ENCODE data around the gene PLXNA4.

The PLXNA4 gene

GRCh38 chr7:132592231-132592920, 16.1 kb upstream of the PLXNA4 start:
- TF ChIP-seq, protein P1, sequence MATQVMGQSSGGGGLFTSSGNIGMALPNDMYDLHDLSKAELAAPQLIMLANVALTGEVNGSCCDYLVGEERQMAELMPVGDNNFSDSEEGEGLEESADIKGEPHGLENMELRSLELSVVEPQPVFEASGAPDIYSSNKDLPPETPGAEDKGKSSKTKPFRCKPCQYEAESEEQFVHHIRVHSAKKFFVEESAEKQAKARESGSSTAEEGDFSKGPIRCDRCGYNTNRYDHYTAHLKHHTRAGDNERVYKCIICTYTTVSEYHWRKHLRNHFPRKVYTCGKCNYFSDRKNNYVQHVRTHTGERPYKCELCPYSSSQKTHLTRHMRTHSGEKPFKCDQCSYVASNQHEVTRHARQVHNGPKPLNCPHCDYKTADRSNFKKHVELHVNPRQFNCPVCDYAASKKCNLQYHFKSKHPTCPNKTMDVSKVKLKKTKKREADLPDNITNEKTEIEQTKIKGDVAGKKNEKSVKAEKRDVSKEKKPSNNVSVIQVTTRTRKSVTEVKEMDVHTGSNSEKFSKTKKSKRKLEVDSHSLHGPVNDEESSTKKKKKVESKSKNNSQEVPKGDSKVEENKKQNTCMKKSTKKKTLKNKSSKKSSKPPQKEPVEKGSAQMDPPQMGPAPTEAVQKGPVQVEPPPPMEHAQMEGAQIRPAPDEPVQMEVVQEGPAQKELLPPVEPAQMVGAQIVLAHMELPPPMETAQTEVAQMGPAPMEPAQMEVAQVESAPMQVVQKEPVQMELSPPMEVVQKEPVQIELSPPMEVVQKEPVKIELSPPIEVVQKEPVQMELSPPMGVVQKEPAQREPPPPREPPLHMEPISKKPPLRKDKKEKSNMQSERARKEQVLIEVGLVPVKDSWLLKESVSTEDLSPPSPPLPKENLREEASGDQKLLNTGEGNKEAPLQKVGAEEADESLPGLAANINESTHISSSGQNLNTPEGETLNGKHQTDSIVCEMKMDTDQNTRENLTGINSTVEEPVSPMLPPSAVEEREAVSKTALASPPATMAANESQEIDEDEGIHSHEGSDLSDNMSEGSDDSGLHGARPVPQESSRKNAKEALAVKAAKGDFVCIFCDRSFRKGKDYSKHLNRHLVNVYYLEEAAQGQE (IDR thresholded peaks at IDR 0.05; ENCODE audit: insufficient read depth in 1 of 2, low read depth in 2 of 2, low read length in 2 of 2): no peak
- TF ChIP-seq TAF1 (IDR thresholded peaks at IDR 0.05; ENCODE audit: borderline replicate concordance, insufficient read depth, low read length) (no peak), SIN3A (IDR thresholded peaks at IDR 0.05; ENCODE audit: borderline replicate concordance, insufficient read depth, low read length) (no peak), FOXP2 (optimal IDR thresholded peaks at IDR 0.05; ENCODE audit: borderline replicate concordance, extremely low read depth, extremely low read length, insufficient read depth) (no peak), POLR2AphosphoS5 (IDR thresholded peaks at IDR 0.05; ENCODE audit: low read depth, low read length) (no peak)

- no peak for TF ChIP-seq POLR2AphosphoS5 (IDR thresholded peaks at IDR 0.05; ENCODE audit: low read depth, low read length)
- TF ChIP-seq, protein P1 (IDR thresholded peaks at IDR 0.05; ENCODE audit: insufficient read depth in 1 of 2, low read depth in 2 of 2, low read length in 2 of 2): no peak
- TF ChIP-seq SIN3A (IDR thresholded peaks at IDR 0.05; ENCODE audit: borderline replicate concordance, insufficient read depth, low read length): no peak
- no peak for TF ChIP-seq TAF1 (IDR thresholded peaks at IDR 0.05; ENCODE audit: borderline replicate concordance, insufficient read depth, low read length)
- no peak for TF ChIP-seq FOXP2 (optimal IDR thresholded peaks at IDR 0.05; ENCODE audit: borderline replicate concordance, extremely low read depth, extremely low read length, insufficient read depth)
Measured at GRCh38 chr7:132590162-132590561, 13.9 kb upstream of the PLXNA4 start.

GRCh38 chr7:132588596-132588995, 12.3 kb upstream of the PLXNA4 start:
- no peak for TF ChIP-seq FOXP2 (optimal IDR thresholded peaks at IDR 0.05; ENCODE audit: borderline replicate concordance, extremely low read depth, extremely low read length, insufficient read depth)
- TF ChIP-seq, protein P1 (IDR thresholded peaks at IDR 0.05; ENCODE audit: insufficient read depth in 1 of 2, low read depth in 2 of 2, low read length in 2 of 2): no peak
- no peak for TF ChIP-seq SIN3A (IDR thresholded peaks at IDR 0.05; ENCODE audit: borderline replicate concordance, insufficient read depth, low read length)
- TF ChIP-seq POLR2AphosphoS5 (IDR thresholded peaks at IDR 0.05; ENCODE audit: low read depth, low read length): no peak
- no peak for TF ChIP-seq TAF1 (IDR thresholded peaks at IDR 0.05; ENCODE audit: borderline replicate concordance, insufficient read depth, low read length)

DNA sequence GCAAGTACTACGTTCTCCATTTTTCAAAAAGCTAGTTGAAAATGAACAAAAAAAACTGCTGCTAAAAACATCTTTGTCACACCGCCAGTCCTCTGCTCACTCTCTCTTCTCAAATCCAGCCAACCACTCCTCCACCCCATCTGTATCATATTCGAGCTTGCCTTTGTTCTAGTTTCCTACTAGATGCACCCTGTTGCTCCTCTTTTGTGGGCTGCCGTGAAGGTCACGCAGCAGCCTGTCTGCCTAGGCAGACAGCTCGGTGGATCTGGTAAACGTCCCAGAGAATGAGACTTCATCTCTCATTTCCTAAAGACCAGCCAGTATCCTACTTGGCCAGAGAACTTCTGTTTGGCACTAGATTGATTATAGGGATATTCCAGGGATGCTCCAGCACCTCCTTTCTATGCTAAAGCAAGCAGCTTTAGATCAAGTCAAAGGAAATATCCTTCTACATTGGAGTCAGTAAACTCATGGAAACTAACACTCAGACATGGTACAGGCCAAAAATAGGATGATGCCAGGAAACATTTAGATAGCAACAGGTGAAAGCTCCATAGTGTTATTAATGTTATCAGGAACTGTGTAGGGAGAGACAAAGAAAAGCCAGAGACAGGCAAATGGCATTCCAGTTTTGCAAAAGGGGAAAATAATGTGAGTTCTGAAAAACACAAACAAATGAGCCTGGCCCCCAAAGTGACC, 8.7 kb upstream of the PLXNA4 start:
- TF ChIP-seq TAF1 (IDR thresholded peaks at IDR 0.05; ENCODE audit: borderline replicate concordance, insufficient read depth, low read length) (no peak), SIN3A (IDR thresholded peaks at IDR 0.05; ENCODE audit: borderline replicate concordance, insufficient read depth, low read length) (no peak), FOXP2 (optimal IDR thresholded peaks at IDR 0.05; ENCODE audit: borderline replicate concordance, extremely low read depth, extremely low read length, insufficient read depth) (no peak), POLR2AphosphoS5 (IDR thresholded peaks at IDR 0.05; ENCODE audit: low read depth, low read length) (no peak)
- TF ChIP-seq, protein P1 (IDR thresholded peaks at IDR 0.05; ENCODE audit: insufficient read depth in 1 of 2, low read depth in 2 of 2, low read length in 2 of 2): no peak
